ENCODE results near the gene RASSF8. TPM values are rescaled to one million over a fixed set of nuclear protein-coding genes. Genes with fewer than 3 reads are reported as not detected.

Gene RASSF8
- total RNA-seq, 2 donors from 2014 or later: 3.2 to 14.2 TPM

GRCh38 chr12:26128168-26128567, 169.7 kb downstream of the RASSF8 start:
- Histone ChIP-seq H3K4me3 (no peak overlapping the region), H3K36me3 (no peaks in the 10 kb centered on the region), H3K9me3 (no peaks in the 10 kb centered on the region), H3K27me3 (no peaks in the 10 kb centered on the region), H3K4me1 (no peaks in the 10 kb centered on the region), H3K9ac (ENCODE audit: low read depth in 2 of 2, low read length in 2 of 2) (no peak overlapping the region), H3K27ac (no peak overlapping the region)
- intact Hi-C loops (cut with DNase I): no loop called here
- no peak for TF ChIP-seq CTCF (IDR thresholded peaks at IDR 0.05)
- no peak for DNase-seq

Other genes with a start within 250 kb of the RASSF8 start
- gene BHLHE41, start 166.4 kb downstream of the RASSF8 start, total RNA-seq: 10 to 100 TPM; 13.3 to 31.8 TPM
- gene SSPN, start 236.9 kb downstream of the RASSF8 start, total RNA-seq: 10 to 100 TPM in 1 of 2 donors, 1 to 10 TPM in 1; 8.5 to 13.5 TPM

All from colonic mucosa (tissue), 4 donors.